Endodermal cell (in vitro differentiated cells): ENCODE measurements around the gene DDX41. TPM values are rescaled to one million over a fixed set of nuclear protein-coding genes. Genes with fewer than 3 reads are reported as not detected.

Experiments used
- DNase-seq: peaks from one replicate; pipeline ENCODE4 v3.0.0-alpha.2; 2017
- H3K27ac ChIP-seq: 2 replicates; pipeline ENCODE4 v1.5.1; 2013; ENCODE audit warnings: mild to moderate bottlenecking, low read depth, low read length, moderate library complexity
- H3K27me3 ChIP-seq: 2 replicates; pipeline ENCODE4 v1.6.1; 2013; ENCODE audit warnings: mild to moderate bottlenecking, low read length, moderate library complexity; ENCODE audit not compliant: insufficient read depth, control insufficient read depth, poor library complexity, severe bottlenecking
- H3K36me3 ChIP-seq: 2 replicates; pipeline ENCODE4 v1.7.0; 2013; ENCODE audit warnings: mild to moderate bottlenecking, low read length, moderate library complexity; ENCODE audit not compliant: control insufficient read depth, insufficient read depth
- H3K4me1 ChIP-seq: one replicate; pipeline ENCODE4 v1.7.0; 2013; ENCODE audit warnings: low read length; ENCODE audit not compliant: control insufficient read depth, insufficient read depth
- H3K4me3 ChIP-seq: 2 replicates; pipeline ENCODE4 v1.5.1; 2013; ENCODE audit warnings: mild to moderate bottlenecking, low read length, moderate library complexity
- H3K9ac ChIP-seq: 2 replicates; pipeline ENCODE4 v1.6.1; 2013; ENCODE audit warnings: mild to moderate bottlenecking, low read length, moderate library complexity; ENCODE audit not compliant: poor library complexity, severe bottlenecking; ENCODE audit errors: extremely low read depth
- H3K9me3 ChIP-seq: 2 replicates; pipeline ENCODE4 v1.6.1; 2013; ENCODE audit warnings: mild to moderate bottlenecking, low read length, moderate library complexity; ENCODE audit not compliant: control insufficient read depth
- H3K27ac Mint-ChIP-seq: 2 replicates; pipeline ENCODE4 v1.8.0; 2020; ENCODE audit warnings: mixed read lengths
- H3K27me3 Mint-ChIP-seq: 2 replicates; pipeline ENCODE4 v1.8.0; 2021; ENCODE audit warnings: mild to moderate bottlenecking, mixed read lengths; ENCODE audit not compliant: insufficient read depth
- H3K36me3 Mint-ChIP-seq: 2 replicates; pipeline ENCODE4 v1.8.0; 2020; ENCODE audit warnings: low read depth, mixed read lengths
- H3K4me1 Mint-ChIP-seq: 2 replicates; pipeline ENCODE4 v1.8.0; 2020; ENCODE audit warnings: mixed read lengths
- H3K4me3 Mint-ChIP-seq: 2 replicates; pipeline ENCODE4 v1.8.0; 2020; ENCODE audit warnings: mild to moderate bottlenecking, moderate library complexity, mixed read lengths
- H3K9me3 Mint-ChIP-seq: 2 replicates; pipeline ENCODE4 v1.8.0; 2020; ENCODE audit warnings: mild to moderate bottlenecking, mixed read lengths
- WGBS, 2 experiments: methylation state at CpG; one replicate each; pipeline versions ENCODE4 v1.1.5 to v1.1.7; 2013; ENCODE audit warnings: missing lambda C conversion rate in 2 of 2, mixed read lengths in 1 of 2; ENCODE audit not compliant: insufficient coverage in 1 of 2, insufficient read length in 1 of 2; 5-methylcytosine and 5-hydroxymethylcytosine counted together
- total RNA-seq, 2 donors: library from RNA; stranded (reverse); fragmentation: NEBNext Ultra II Directional in 1 of 2; extraction: Animal tissue kit (Norgen Biotek cat#: 25700) in 1 of 2; gene quantifications; 2 replicates in 1 of 2; 3 replicates in 1 of 2; pipeline ENCODE4 v1.2.1, GENCODE V29; 2021
- TF ChIP-seq, protein P1 (sequence below): fragments of 200-600 bp; sonication (generic); conservative IDR thresholded peaks from 2 replicates; pipeline ENCODE4 v1.5.0; 2021; ENCODE audit warnings: antibody characterized with exemption, mild to moderate bottlenecking

Gene DDX41
- total RNA-seq, 2 donors from 2014 or later, result 115 TPM

GRCh38 chr5:177555228-177555627 lies 38.5 kb upstream of the DDX41 start:
- Mint-ChIP-seq H3K27me3 (no peaks in the 10 kb centered on the region), H3K4me1 (peaks cover 13% of the 10 kb centered on the region), H3K27ac (no peak overlapping the region), H3K4me3 (peak overlapping the region; percentile 82), H3K36me3 (peaks cover 27% of the 10 kb centered on the region), H3K9me3 (peaks cover 9% of the 10 kb centered on the region)
- H3K36me3 ChIP-seq, result peaks cover 29% of the 10 kb centered on the region
- no peak overlapping the region for H3K27ac ChIP-seq
- H3K9me3 ChIP-seq, result no peaks in the 10 kb centered on the region
- WGBS, 2 experiments, result 83 to 94% methylated on average over 1 to 2 of the region's 2 CpGs
- H3K9ac ChIP-seq, result no peak overlapping the region
- TF ChIP-seq, protein P1, sequence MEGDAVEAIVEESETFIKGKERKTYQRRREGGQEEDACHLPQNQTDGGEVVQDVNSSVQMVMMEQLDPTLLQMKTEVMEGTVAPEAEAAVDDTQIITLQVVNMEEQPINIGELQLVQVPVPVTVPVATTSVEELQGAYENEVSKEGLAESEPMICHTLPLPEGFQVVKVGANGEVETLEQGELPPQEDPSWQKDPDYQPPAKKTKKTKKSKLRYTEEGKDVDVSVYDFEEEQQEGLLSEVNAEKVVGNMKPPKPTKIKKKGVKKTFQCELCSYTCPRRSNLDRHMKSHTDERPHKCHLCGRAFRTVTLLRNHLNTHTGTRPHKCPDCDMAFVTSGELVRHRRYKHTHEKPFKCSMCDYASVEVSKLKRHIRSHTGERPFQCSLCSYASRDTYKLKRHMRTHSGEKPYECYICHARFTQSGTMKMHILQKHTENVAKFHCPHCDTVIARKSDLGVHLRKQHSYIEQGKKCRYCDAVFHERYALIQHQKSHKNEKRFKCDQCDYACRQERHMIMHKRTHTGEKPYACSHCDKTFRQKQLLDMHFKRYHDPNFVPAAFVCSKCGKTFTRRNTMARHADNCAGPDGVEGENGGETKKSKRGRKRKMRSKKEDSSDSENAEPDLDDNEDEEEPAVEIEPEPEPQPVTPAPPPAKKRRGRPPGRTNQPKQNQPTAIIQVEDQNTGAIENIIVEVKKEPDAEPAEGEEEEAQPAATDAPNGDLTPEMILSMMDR, result no peak
- DNase-seq, result no peak
- H3K4me1 ChIP-seq, result peaks cover 9% of the 10 kb centered on the region
- H3K27me3 ChIP-seq, result no peaks in the 10 kb centered on the region
- H3K4me3 ChIP-seq, result peak overlapping the region; percentile 58

DNA sequence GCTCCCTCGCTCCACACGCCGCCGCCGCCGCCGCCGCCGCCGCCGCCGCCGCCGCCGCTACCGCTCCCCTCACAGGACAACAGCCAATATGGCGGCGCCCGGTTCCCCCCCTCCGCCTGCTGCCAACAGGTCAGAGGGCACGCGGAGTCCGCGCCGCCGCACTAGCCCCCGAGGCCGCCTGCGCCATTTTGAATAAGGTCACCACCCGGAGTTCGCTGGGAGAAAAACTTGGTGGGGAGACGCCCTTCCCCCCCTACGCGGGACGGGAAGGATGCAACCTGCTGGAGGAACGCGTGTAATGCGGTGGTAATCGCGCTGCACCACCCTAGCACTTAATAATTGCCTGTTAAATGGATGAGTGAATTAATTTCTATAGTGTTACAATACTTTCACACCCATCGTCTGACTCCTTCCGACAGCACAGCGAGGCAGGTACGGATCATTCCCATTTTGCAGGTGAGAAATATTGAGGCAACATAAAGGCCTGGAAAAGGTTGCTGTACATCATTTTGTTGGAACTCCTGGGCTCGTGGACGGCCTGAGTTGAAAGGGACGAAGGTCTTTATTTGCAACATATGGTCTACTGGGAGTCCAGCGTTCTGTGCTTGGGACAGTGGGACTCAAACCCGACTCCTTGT lies 37.8 kb upstream of the DDX41 start, which contains the start of gene FAM193B:
Gene FAM193B (minus strand): TSS at position 90 of the 638 bp plus-strand sequence. CDS start 105 bp downstream, outside the sequence.
- H3K27me3 Mint-ChIP-seq, result no peaks in the 10 kb centered on the region
- H3K36me3 Mint-ChIP-seq, result peaks cover 29% of the 10 kb centered on the region
- no peaks in the 10 kb centered on the region for H3K9me3 ChIP-seq
- peak within 1 kb of the TSS; percentile 92 for H3K4me3 ChIP-seq
- H3K9ac ChIP-seq, result peak within 1 kb of the TSS; percentile 61
- peak within 1 kb of the TSS; percentile 82 for H3K4me3 Mint-ChIP-seq
- H3K9me3 Mint-ChIP-seq, result peaks cover 7% of the 10 kb centered on the region
- peak within 1 kb of the TSS; percentile 83 for H3K27ac Mint-ChIP-seq
- peaks cover 35% of the 10 kb centered on the region for H3K36me3 ChIP-seq
- peak within 1 kb of the TSS; percentile 33 for H3K27ac ChIP-seq
- no peaks in the 10 kb centered on the region for H3K27me3 ChIP-seq
- 16 to 38% methylated on average over 21 to 49 of the region's 49 CpGs for WGBS, 2 experiments
- DNase-seq, result peak; percentile 99
- H3K4me1 ChIP-seq, result peaks cover 9% of the 10 kb centered on the region
- TF ChIP-seq, protein P1, result peak; percentile 63
- H3K4me1 Mint-ChIP-seq, result peaks cover 13% of the 10 kb centered on the region

GRCh38 chr5:177553671-177554429 lies 37.1 kb upstream of the DDX41 start:
- TF ChIP-seq, protein P1, result no peak
- Mint-ChIP-seq H3K27ac (peak overlapping the region; percentile 83), H3K9me3 (peaks cover 4% of the 10 kb centered on the region), H3K4me3 (peak overlapping the region; percentile 82), H3K36me3 (peaks cover 30% of the 10 kb centered on the region), H3K27me3 (no peaks in the 10 kb centered on the region), H3K4me1 (peaks cover 14% of the 10 kb centered on the region)
- peaks cover 38% of the 10 kb centered on the region for H3K36me3 ChIP-seq
- H3K4me1 ChIP-seq, result peaks cover 9% of the 10 kb centered on the region
- no peaks in the 10 kb centered on the region for H3K9me3 ChIP-seq
- DNase-seq, result peak; percentile 73
- peak overlapping the region; percentile 61 for H3K9ac ChIP-seq
- WGBS, 2 experiments, result 0 to 1% methylated on average over 31 to 72 of the region's 72 CpGs
- peak overlapping the region; percentile 33 for H3K27ac ChIP-seq
- no peaks in the 10 kb centered on the region for H3K27me3 ChIP-seq
- H3K4me3 ChIP-seq, result peak overlapping the region; percentile 92
